Measurements from ENCODE around the gene SUCLA2.

- TF ChIP-seq TCF12 (IDR thresholded peaks at IDR 0.05; ENCODE audit: low read depth, low read length): no peak
- no peak for TF ChIP-seq SMC3 (IDR thresholded peaks at IDR 0.05; ENCODE audit: borderline replicate concordance, low read length)
- no peak for TF ChIP-seq RAD51 (IDR thresholded peaks at IDR 0.05)
- no peak for TF ChIP-seq CTCF (IDR thresholded peaks at IDR 0.05 in 2 of 3, conservative IDR thresholded peaks at IDR 0.05 in 1 of 3; ENCODE audit: control insufficient read depth in 2 of 3, extremely low read depth in 1 of 3, insufficient read depth in 1 of 3, low read depth in 3 of 3, low read length in 3 of 3)
- TF ChIP-seq CBFB (IDR thresholded peaks at IDR 0.05; ENCODE audit: low read depth): no peak
- TF ChIP-seq RCOR1 (conservative IDR thresholded peaks at IDR 0.05; ENCODE audit: low read depth, low read length): no peak
- TF ChIP-seq NR2F1 (conservative IDR thresholded peaks at IDR 0.05): no peak
- no peak for TF ChIP-seq ZSCAN29 (IDR thresholded peaks at IDR 0.05)
- no peak for TF ChIP-seq RUNX3 (IDR thresholded peaks at IDR 0.05; ENCODE audit: low read length)
- TF ChIP-seq YY1 (IDR thresholded peaks at IDR 0.05; ENCODE audit: low read depth, low read length): no peak
- TF ChIP-seq TCF7 (IDR thresholded peaks at IDR 0.05; ENCODE audit: borderline replicate concordance): no peak
- no peak for TF ChIP-seq CHD2 (IDR thresholded peaks at IDR 0.05; ENCODE audit: borderline replicate concordance, low read depth, low read length)
- TF ChIP-seq, protein P1, sequence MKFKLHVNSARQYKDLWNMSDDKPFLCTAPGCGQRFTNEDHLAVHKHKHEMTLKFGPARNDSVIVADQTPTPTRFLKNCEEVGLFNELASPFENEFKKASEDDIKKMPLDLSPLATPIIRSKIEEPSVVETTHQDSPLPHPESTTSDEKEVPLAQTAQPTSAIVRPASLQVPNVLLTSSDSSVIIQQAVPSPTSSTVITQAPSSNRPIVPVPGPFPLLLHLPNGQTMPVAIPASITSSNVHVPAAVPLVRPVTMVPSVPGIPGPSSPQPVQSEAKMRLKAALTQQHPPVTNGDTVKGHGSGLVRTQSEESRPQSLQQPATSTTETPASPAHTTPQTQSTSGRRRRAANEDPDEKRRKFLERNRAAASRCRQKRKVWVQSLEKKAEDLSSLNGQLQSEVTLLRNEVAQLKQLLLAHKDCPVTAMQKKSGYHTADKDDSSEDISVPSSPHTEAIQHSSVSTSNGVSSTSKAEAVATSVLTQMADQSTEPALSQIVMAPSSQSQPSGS (IDR thresholded peaks at IDR 0.05; ENCODE audit: low read length): no peak
- TF ChIP-seq, protein P2, sequence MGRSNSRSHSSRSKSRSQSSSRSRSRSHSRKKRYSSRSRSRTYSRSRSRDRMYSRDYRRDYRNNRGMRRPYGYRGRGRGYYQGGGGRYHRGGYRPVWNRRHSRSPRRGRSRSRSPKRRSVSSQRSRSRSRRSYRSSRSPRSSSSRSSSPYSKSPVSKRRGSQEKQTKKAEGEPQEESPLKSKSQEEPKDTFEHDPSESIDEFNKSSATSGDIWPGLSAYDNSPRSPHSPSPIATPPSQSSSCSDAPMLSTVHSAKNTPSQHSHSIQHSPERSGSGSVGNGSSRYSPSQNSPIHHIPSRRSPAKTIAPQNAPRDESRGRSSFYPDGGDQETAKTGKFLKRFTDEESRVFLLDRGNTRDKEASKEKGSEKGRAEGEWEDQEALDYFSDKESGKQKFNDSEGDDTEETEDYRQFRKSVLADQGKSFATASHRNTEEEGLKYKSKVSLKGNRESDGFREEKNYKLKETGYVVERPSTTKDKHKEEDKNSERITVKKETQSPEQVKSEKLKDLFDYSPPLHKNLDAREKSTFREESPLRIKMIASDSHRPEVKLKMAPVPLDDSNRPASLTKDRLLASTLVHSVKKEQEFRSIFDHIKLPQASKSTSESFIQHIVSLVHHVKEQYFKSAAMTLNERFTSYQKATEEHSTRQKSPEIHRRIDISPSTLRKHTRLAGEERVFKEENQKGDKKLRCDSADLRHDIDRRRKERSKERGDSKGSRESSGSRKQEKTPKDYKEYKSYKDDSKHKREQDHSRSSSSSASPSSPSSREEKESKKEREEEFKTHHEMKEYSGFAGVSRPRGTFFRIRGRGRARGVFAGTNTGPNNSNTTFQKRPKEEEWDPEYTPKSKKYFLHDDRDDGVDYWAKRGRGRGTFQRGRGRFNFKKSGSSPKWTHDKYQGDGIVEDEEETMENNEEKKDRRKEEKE (IDR thresholded peaks at IDR 0.05): no peak
Measured at GRCh38 chr13:48050550-48050949, 49.5 kb upstream of the SUCLA2 start.

Measured in GM12878 (cell line).